GM19193 (cell line): Measurements from ENCODE around the gene FNDC3B.

Experiments
- POLR2A ChIP-seq: IDR thresholded peaks from 4 replicates; pipeline ENCODE4 v1.6.1; 2011; ENCODE audit not compliant: insufficient read depth, insufficient read length; ENCODE audit errors: extremely low read depth

FNDC3B gene

GRCh38 chr3:172039436-172040077 is at the start of gene FNDC3B:
Gene FNDC3B (plus strand): TSS chr3:172039578. CDS start chr3:172112480, 72,902 bp downstream.
- TF ChIP-seq POLR2A, result peak; percentile 84

GRCh38 chr3:171991166-171991565 is 48.2 kb upstream of the FNDC3B start:
- TF ChIP-seq POLR2A, result no peak

DNA sequence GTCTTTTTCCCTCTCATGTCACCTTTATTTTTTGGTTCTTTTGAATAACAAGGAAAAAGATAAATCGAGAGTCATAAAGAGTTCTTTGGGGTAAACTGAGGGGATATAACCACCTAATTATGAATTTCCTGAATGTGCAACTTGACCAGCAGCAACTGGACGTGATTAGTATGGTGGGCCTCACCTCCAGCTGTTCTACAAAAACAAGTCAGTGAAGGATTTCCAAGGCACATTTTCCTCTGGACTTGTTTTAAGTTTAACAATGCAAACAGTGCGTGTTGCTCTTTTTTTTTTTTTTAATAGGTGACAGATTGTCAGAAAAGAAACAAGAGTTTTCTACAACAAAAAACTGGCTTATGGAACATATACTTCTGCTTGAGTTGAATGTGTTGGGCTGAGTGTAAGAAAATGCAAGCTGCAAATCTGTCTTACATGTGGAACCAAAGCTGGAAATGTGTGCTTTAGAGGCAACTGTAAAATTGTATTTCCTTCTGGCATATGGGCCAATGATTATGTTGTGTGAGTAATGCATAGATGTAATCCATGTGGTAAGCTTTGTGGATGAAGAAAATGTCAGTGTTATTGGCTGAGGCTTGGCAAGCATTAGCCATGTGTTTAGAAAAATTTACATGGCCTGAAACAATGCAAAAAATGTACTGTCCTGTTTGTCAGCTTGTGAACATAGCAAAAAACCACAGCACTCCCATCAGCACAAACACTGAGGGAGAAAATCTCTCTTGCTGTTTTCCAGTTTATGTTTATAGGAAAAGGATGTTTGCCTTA is 44.5 kb upstream of the FNDC3B start:
- no peak for TF ChIP-seq POLR2A

DNA sequence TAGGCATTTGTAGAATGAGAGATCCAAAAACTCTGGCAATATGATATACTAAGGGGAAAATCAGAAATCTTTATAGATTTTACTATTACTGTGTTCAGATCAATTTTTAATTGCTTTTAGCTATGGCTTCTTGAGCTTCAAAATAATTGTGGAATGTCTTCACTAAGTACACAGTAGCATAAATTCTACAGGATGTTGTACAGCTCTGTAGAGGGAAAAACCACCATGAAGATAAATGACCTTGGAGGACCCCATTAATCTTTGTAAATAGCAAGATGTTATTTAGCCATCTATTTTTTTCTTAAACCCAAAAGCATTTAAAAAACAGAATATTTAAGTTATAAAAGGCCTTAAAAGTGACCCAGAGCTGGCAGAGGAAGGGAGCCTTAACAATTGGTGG is 43.9 kb upstream of the FNDC3B start:
- no peak for TF ChIP-seq POLR2A

GRCh38 chr3:171996178-171996817 is 43.1 kb upstream of the FNDC3B start:
- no peak for TF ChIP-seq POLR2A

DNA sequence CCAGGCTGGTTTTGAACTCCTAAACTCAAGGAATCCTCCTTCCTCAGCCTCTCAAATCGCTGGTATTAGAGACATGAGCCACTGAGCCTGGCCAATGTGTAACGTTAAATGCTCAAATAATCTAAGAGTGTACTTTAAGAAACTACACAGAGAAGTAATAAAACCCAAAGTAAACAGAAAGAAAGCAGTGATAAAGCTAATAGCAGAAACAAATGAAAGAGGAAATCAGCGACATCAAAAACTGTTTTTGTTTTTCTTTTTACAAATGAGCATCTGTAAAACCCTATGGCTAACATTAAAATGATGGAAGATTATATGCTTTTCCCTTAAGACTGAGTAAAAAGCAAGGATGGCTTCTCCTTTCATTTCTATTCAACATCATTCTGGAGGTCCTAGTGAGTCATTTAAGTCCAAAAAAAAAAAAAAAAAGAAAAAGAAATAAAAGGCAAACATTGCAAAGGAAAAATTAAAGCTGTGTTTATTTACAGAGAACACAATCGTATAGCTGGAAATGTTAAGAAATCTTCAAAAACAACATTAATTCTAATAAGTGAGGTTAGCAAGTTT is 36.8 kb upstream of the FNDC3B start:
- TF ChIP-seq POLR2A, result no peak

GRCh38 chr3:172003146-172003545 is 36.2 kb upstream of the FNDC3B start:
- TF ChIP-seq POLR2A, result no peak

- no peak for TF ChIP-seq POLR2A
These were observed 32.4 kb upstream of the FNDC3B start for GRCh38 chr3:172007065-172007370.

GRCh38 chr3:172009803-172010202 is 29.6 kb upstream of the FNDC3B start:
- no peak for TF ChIP-seq POLR2A

DNA sequence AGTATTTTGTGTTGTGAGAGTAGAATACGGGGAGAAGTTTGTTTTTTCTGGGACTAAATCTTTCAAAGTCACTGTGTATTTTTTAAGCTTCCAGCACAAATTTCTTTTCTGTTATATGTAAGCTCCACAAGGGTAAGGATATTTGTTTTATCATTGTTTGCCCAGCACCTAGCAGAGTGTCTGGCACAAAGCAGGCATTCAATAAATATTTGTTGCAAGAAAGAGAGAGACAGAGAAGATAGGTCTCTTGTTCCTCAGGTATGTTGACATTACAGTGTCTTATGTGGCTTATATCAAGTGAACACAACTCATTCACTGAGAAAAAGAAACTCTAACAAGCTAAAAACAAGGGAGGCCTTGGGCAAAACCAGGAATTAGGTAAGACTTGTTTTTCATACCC is 26.6 kb upstream of the FNDC3B start:
- TF ChIP-seq POLR2A, result no peak

DNA sequence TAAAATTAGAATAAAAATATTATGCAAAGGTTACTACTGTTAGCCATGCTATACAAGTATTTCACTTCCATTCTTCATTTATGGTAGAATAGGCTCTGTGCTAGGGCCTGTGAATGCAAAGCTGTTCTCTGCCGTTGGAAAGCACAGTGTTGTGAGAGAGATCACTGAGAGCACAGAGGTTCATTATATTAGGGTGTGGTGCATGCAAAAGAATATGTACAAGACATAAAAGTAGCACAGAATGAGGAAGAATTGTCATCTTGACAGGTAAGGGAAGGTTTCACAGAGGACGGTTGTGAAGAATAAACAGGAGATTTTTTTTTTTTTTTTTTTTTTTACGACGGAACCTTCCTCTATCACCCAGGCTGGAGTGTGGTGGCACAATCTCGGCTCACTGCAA is 25.2 kb upstream of the FNDC3B start:
- TF ChIP-seq POLR2A, result no peak

GRCh38 chr3:172018364-172018763 is 21.0 kb upstream of the FNDC3B start:
- TF ChIP-seq POLR2A, result no peak

- no peak for TF ChIP-seq POLR2A
These were observed 18.6 kb upstream of the FNDC3B start for GRCh38 chr3:172020763-172021162.

GRCh38 chr3:172021164-172021563 is 18.2 kb upstream of the FNDC3B start:
- TF ChIP-seq POLR2A, result no peak

DNA sequence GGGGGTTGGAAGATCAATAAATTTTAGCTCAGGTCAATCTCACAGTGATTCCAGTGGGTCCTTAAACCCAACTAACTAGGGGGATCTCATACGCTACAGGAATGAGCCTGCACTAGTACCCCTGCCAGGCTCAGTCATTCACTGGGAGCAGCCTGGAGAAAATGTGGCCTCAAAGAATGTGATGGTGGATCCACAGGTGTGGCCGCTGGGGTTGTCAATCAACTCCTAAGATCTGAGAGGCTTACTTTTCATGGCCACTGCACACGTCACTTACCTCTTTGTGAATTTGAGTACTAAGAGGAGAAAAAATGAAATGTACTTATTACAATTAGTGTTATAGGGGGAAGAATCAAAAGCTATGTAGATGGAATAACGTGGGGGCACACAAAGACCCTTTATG is 17.5 kb upstream of the FNDC3B start:
- TF ChIP-seq POLR2A, result no peak

- no peak for TF ChIP-seq POLR2A
These were observed 15.5 kb upstream of the FNDC3B start for GRCh38 chr3:172023915-172024314.
